Endometrial microvascular endothelial cells (primary cell): ENCODE measurements around the gene DPEP3. TPM values are rescaled to one million over a fixed set of nuclear protein-coding genes. Genes with fewer than 3 reads are reported as not detected.

Experiments used
- in situ Hi-C: cut with HindIII; loops from 2 replicates; pipeline ENCODE4 v1.10.0; 2017; ENCODE audit warnings: low sequenced_read_pairs, low pct_unique_long_range_greater_than_20kb; ENCODE audit errors: inconsistent ontology term
- total RNA-seq: library from RNA; depleted of rRNA; stranded (reverse); fragments of >200 nt; gene quantifications from one replicate; pipeline ENCODE4 v1.2.3, GENCODE V29; 2015; ENCODE audit errors: inconsistent ontology term

DPEP3 gene
- total RNA-seq, 1 donor from 2014 or later, result not detected

DNA sequence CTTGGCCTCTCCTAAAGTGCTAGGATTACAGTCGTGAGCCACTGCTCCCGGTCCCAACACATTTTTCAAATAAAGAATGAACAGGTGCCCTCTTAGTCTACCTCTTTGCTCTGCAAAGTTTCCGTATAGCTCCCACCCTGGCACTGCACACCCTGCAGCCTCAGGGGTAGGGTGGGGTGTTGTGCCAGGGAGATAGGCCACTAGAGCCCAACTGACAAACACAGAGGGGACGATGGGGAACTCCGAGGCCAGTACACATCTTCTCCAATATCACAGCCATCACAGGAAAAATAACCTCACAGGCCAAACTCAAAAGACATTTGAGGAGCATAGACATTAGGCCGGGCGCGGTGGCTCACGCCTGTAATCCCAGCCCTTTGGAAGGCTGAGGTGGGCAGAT lies 9.2 kb downstream of the DPEP3 start:
- in situ Hi-C loops, result no loop called here

DNA sequence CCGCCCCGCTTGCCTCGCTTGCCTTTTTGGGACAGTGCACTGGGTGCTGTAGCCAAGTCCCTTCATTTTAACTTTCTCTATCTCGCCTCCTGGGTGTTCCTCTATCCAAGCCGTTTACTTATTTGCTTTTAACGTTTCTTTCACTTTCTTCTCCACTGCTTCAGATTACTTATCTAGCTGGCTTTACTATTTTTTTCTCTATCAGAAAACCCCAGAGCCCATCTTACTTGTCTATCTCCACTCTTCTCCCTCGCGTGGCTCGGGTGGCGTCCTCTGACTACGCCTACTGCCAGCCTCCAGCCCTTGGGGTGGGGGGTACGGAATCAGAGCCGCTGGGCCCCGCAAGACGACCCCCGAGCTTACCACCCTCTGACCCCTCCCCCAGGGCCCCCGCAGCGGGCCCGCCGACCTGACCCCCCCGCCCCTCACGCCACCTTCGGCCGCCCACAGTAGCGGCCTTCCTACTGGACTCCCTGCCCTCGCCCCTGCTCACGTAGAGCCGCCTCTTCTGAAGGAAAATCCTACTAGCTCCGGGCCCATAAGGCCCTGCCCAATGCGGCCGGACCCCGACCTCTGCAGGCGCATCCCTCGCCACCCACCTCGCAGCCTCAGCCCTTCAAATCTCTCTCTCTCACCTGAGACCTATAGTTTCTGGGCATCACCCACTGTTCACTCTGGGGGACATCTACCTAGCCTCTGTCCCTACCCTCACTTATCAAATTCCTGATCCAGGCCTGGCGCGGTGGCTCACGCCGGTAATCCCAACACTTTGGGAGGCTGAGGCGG lies 10.9 kb downstream of the DPEP3 start:
- in situ Hi-C loops, result no loop called here

- in situ Hi-C loops, result no loop called here
These were observed 11.7 kb downstream of the DPEP3 start, which contains the start of gene SLC12A4 for GRCh38 chr16:67968400-67969253. Gene SLC12A4 (minus strand): TSS chr16:67968637. CDS start chr16:67968553, 84 bp downstream.

- in situ Hi-C loops, result no loop called here
These were observed 12.3 kb downstream of the DPEP3 start for GRCh38 chr16:67967958-67968399.

GRCh38 chr16:67967183-67967957 lies 12.9 kb downstream of the DPEP3 start:
- in situ Hi-C loops, result no loop called here

GRCh38 chr16:67966549-67967182 lies 13.6 kb downstream of the DPEP3 start:
- in situ Hi-C loops, result no loop called here

DNA sequence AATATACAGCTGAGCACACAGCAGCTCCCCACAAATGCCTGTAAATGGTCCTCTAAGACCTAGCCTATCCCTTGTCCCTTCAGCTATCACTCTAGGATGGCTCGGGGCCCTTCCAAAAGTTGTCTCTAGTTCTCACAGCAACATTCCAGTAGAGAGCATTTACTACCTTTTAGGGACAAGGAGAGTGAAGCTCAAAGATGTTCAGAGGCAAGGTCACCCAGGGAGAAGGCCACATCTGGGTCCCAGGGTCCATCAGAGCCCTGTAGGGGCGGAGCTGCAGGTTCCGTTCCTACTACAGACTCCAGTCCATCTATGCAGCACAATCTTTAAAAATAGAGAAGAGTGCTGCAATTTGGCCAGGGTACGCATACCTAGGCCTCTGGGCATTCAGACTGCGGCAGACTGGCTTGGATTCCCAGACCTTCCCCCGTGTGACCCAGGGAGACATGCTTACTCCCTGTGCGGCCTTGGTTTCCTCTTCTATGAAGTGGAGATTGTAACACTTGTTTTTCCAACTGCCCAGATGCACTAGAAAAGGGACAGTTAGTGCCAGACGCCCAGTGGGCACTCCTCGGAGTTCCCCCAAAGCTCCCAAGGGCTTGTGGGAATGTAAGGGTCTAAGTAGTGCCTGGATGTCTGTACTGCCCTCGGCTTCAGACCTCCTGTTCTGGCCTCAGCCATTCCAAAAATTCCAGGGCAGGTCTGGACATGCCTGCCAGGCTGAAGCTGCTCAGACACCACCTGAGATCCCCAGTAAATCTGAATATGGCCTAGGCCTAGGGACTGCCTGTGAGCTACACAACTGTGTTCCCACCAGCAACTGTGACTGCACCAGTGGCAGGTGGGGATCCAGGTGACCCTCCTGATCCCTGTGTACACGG lies 14.4 kb downstream of the DPEP3 start:
- in situ Hi-C loops, result no loop called here

DNA sequence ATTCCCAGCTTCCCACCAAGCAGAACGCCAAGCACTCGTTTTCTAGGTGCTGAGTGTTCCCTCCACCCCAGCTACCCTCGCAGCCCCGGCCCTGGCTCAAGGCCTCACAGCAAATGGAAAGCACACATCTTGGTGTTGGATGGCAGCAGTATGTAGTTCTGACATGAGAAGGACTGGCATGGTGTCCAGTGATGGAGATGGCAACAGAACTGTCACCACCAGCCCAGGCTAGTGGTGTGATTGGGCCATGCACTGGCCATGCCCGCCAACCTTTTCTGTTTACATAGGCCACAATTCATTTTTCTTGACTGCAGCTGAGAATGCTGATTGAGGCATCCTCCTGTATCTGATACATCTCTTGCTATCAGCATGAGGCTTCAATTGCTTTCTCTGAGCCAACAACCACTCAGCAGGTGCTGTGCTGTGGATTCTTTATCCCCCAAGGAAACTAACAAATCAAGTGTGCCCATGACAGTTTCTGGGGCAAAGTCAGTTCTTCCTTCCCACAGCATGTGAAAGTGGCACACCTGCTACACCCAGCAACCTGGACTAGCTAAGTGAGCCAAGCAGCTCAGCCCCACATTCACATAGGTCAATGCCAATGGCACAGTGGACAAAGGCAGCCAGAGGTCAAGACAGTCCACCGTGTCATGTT lies 15.7 kb downstream of the DPEP3 start:
- in situ Hi-C loops, result no loop called here

DNA sequence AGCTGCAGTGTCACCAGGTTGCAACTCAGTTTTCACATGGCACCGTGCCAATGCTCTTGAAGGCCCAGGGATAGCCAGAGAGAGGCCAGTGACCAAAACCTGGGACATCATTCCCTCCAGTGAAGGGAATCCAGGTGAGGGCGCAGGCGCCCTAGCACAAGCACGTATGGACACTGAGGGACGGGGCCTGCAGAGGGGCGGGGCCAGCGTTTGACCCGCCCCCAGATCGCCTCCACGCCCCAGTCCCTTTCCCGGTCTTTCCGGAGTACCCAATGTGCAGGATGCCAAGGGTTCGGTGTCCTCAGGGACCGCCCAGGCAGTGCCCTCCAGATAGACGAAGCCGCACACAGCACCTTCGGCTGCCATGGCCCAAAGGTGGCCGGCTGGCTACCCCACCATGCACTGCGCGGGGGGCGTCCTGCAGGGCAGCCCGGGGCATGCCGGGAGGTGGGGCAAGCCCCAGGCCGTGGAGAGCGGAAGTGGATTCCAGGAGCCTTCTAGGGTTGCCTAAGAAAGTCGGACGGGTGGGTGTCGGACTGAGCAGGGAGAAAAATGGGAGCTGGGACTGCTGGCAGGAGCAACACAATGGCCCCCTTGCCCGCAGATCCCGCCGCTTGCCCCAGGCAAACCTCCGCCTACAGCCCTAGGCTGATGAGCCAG lies 16.5 kb downstream of the DPEP3 start:
- in situ Hi-C loops, result no loop called here

DNA sequence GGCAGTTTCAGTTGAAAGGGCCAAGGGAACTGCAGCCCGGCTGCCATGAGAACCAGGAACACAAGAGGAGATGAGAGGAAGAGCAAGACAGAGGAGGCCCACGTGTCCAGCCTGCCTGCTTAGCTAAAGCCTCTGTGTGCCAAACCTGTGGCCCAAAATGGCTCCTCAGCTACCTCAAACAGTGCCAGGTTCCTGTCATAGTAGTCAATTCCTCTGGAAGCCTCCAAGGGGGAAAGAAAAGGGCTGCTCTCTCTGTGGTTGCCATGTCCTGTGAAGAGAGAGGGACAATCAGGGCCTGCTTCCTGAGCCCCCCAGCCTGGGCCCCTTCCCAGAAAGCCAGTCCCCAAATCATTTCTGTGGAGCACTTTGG lies 17.0 kb downstream of the DPEP3 start:
- in situ Hi-C loops, result no loop called here

- in situ Hi-C loops, result no loop called here
These were observed 18.2 kb downstream of the DPEP3 start for GRCh38 chr16:67962135-67962534.

DNA sequence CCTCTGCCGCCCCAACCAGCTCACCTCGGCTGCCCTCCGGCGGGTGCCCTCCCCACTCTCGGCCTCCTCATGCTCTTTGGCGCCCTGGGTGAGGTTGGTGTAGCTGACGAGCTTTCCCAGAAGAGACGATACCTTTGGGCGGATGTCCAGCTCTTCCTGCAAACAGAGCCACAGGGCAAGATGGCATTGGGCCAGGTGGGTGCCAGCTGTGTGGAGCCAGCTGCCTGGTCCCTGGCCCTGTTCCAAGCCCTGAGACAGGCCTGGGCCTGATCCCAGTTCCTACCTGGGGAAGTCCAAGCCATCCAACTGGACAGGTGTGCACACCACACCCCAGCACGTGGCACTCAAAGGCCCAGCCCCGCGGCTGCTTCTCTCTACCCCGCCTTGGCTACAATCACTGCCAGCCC lies 18.7 kb downstream of the DPEP3 start:
- in situ Hi-C loops, result no loop called here

GRCh38 chr16:67959536-67960329 lies 20.6 kb downstream of the DPEP3 start:
- in situ Hi-C loops, result no loop called here

- in situ Hi-C loops, result no loop called here
These were observed 22.7 kb downstream of the DPEP3 start for GRCh38 chr16:67957622-67958021.

GRCh38 chr16:67954421-67955196 lies 25.7 kb downstream of the DPEP3 start:
- in situ Hi-C loops, result no loop called here
